Measurements from ENCODE around the gene MMADHC.
"Not testable (repeated sequence)": the region's sequence is repeated elsewhere in the genome, so short reads cannot be mapped to it uniquely, and the experiment has no call there.

The MMADHC gene

GRCh38 chr2:149568138-149568537 lies 19.4 kb downstream of the MMADHC start:
- no peaks in the 10 kb centered on the region for H3K27me3 ChIP-seq (ENCODE audit: insufficient read depth, low read depth, severe bottlenecking)
- H3K9me3 ChIP-seq (ENCODE audit: severe bottlenecking): no peaks in the 10 kb centered on the region
- TF ChIP-seq, protein P1, sequence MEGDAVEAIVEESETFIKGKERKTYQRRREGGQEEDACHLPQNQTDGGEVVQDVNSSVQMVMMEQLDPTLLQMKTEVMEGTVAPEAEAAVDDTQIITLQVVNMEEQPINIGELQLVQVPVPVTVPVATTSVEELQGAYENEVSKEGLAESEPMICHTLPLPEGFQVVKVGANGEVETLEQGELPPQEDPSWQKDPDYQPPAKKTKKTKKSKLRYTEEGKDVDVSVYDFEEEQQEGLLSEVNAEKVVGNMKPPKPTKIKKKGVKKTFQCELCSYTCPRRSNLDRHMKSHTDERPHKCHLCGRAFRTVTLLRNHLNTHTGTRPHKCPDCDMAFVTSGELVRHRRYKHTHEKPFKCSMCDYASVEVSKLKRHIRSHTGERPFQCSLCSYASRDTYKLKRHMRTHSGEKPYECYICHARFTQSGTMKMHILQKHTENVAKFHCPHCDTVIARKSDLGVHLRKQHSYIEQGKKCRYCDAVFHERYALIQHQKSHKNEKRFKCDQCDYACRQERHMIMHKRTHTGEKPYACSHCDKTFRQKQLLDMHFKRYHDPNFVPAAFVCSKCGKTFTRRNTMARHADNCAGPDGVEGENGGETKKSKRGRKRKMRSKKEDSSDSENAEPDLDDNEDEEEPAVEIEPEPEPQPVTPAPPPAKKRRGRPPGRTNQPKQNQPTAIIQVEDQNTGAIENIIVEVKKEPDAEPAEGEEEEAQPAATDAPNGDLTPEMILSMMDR (IDR thresholded peaks at IDR 0.05; ENCODE audit: low read depth, low read length): no peak
- H3K27ac ChIP-seq: no peak overlapping the region
- peaks cover 25% of the 10 kb centered on the region for H3K36me3 ChIP-seq
- no peak overlapping the region for H3K4me3 ChIP-seq (ENCODE audit: low read depth, low read length)
- DNase-seq: no peak

GRCh38 chr2:149566652-149567051 lies 20.9 kb downstream of the MMADHC start:
- Histone ChIP-seq H3K9me3 (ENCODE audit: severe bottlenecking) (no peaks in the 10 kb centered on the region), H3K27ac (no peak overlapping the region), H3K4me3 (ENCODE audit: low read depth, low read length) (no peak overlapping the region), H3K27me3 (ENCODE audit: insufficient read depth, low read depth, severe bottlenecking) (no peaks in the 10 kb centered on the region), H3K36me3 (peaks cover 23% of the 10 kb centered on the region)
- DNase-seq: no peak
- TF ChIP-seq, protein P1 (IDR thresholded peaks at IDR 0.05; ENCODE audit: low read depth, low read length): no peak

DNA sequence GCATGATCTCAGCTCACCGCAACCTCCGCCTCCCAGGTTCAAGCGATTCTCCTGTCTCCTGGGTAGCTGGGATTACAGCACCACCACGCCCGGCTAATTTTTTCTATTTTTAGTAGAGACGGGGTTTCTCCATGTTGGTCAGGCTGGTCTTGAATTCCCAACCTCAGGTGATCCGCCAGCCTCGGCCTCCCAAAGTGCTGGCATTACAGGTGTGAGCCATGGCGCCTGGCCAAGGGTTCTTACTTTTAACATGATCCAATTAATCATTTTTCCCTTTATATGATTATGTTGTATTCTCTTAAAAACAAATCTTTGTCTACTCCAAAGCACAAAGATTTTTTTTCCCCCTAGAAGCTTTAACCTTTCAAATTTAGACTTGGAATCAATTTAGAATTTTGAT lies 21.9 kb downstream of the MMADHC start:
- not testable (repeated sequence) for DNase-seq; H3K27ac ChIP-seq; H3K9me3 ChIP-seq (ENCODE audit: severe bottlenecking); H3K4me3 ChIP-seq (ENCODE audit: low read depth, low read length); H3K27me3 ChIP-seq (ENCODE audit: insufficient read depth, low read depth, severe bottlenecking)
- H3K36me3 ChIP-seq: peaks cover 23% of the 10 kb centered on the region

- no peak for DNase-seq
- H3K4me3 ChIP-seq (ENCODE audit: low read depth, low read length): no peak overlapping the region
- H3K36me3 ChIP-seq: peaks cover 19% of the 10 kb centered on the region
- TF ChIP-seq, protein P1 (IDR thresholded peaks at IDR 0.05; ENCODE audit: low read depth, low read length): no peak
- no peaks in the 10 kb centered on the region for H3K27me3 ChIP-seq (ENCODE audit: insufficient read depth, low read depth, severe bottlenecking)
- no peaks in the 10 kb centered on the region for H3K9me3 ChIP-seq (ENCODE audit: severe bottlenecking)
- H3K27ac ChIP-seq: no peak overlapping the region
Measured at GRCh38 chr2:149564983-149565382, 22.6 kb downstream of the MMADHC start.

DNA sequence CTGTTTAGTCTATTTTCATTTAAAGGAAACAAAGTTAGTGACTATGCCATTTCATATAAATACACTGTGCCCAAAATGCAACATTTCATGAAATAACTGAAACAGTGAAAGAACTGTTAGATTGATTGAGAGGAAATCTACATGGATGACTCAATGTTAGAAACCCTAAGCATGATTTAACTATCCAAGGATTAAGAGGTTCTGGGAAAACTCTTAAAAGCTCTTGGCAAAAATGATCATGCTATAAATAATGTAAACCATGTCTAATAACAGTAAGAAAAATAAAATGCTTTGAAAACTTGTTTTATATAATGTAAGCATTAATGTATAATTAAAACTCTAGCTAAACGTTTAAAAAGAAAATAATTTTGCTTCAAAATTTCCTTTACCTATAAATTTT lies 23.5 kb downstream of the MMADHC start:
- no peak for DNase-seq
- no peaks in the 10 kb centered on the region for H3K27me3 ChIP-seq (ENCODE audit: insufficient read depth, low read depth, severe bottlenecking)
- H3K27ac ChIP-seq: no peak overlapping the region
- H3K9me3 ChIP-seq (ENCODE audit: severe bottlenecking): no peaks in the 10 kb centered on the region
- peaks cover 13% of the 10 kb centered on the region for H3K36me3 ChIP-seq
- TF ChIP-seq, protein P1 (IDR thresholded peaks at IDR 0.05; ENCODE audit: low read depth, low read length): no peak
- H3K4me3 ChIP-seq (ENCODE audit: low read depth, low read length): no peak overlapping the region

DNA sequence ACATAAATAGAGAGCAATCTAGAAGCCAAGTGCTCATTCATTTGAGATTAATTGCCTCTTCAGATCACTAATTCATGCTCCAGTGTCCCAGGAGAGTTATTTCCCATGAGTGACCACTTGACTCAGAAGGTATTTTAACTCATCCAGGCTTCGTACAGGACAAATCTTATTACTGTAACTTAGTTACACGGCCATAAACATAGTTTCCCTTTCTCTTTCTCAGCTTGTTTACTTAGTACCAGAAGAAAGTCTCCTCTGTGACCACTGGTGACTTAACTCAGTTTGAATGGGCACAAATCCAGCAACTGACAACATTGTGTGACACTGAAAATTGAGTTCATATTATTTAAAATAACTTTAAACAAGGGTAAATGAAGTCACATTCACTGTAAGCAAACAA lies 25.3 kb downstream of the MMADHC start:
- H3K9me3 ChIP-seq (ENCODE audit: severe bottlenecking): no peaks in the 10 kb centered on the region
- no peak overlapping the region for H3K27ac ChIP-seq
- TF ChIP-seq, protein P1 (IDR thresholded peaks at IDR 0.05; ENCODE audit: low read depth, low read length): no peak
- H3K4me3 ChIP-seq (ENCODE audit: low read depth, low read length): no peak overlapping the region
- no peak for DNase-seq
- no peaks in the 10 kb centered on the region for H3K27me3 ChIP-seq (ENCODE audit: insufficient read depth, low read depth, severe bottlenecking)
- H3K36me3 ChIP-seq: no peaks in the 10 kb centered on the region
